ENCODE results near the gene CDC42SE1.

Gene CDC42SE1

DNA sequence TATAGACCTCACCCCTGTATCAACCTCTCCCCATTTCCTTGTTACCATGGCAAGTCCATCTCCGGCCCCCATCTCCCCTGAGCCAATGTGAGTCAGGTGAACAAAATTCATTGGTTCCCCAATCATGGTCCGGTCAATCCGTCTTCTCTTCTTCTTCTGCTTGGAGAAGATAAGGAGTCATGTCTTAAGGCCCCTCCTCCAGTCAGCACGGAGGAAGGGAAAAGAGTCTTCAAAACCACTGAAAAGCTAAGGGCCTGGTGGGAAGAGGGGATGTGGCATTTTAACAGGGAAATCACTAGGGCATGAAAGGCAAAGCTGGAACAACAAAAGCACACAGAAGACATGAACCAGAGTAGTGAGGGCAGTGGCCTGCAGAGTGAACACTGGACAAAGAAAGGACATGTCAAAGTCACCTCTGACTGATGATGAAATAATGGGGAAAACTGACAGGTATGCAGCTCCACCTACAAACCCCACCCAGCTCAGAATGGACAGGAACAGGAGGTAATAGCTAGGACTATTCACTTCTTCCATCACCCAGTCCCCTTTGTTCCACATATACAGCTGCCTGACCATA, 4.4 kb downstream of the CDC42SE1 start:
- TF ChIP-seq FOXM1 (IDR thresholded peaks at IDR 0.05; ENCODE audit: borderline replicate concordance, low read depth), result no peak
- no peak for TF ChIP-seq TEAD4 (IDR thresholded peaks at IDR 0.05)
- no peak for TF ChIP-seq YY1 (IDR thresholded peaks at IDR 0.05; ENCODE audit: low read depth)
- no peak for TF ChIP-seq EGR1 (IDR thresholded peaks at IDR 0.05)
- no peak for TF ChIP-seq TCF12 (IDR thresholded peaks at IDR 0.05; ENCODE audit: low read depth)
- TF ChIP-seq, protein P1, sequence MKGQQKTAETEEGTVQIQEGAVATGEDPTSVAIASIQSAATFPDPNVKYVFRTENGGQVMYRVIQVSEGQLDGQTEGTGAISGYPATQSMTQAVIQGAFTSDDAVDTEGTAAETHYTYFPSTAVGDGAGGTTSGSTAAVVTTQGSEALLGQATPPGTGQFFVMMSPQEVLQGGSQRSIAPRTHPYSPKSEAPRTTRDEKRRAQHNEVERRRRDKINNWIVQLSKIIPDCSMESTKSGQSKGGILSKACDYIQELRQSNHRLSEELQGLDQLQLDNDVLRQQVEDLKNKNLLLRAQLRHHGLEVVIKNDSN (IDR thresholded peaks at IDR 0.05), result no peak
- TF ChIP-seq, protein P2, sequence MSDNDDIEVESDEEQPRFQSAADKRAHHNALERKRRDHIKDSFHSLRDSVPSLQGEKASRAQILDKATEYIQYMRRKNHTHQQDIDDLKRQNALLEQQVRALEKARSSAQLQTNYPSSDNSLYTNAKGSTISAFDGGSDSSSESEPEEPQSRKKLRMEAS (IDR thresholded peaks at IDR 0.05), result no peak
- no peak for TF ChIP-seq RAD21 (IDR thresholded peaks at IDR 0.05; ENCODE audit: low read depth)
- TF ChIP-seq EP300 (IDR thresholded peaks at IDR 0.05; ENCODE audit: borderline replicate concordance), result no peak
- TF ChIP-seq NFIC (IDR thresholded peaks at IDR 0.05), result no peak
- TF ChIP-seq ZBTB7A (IDR thresholded peaks at IDR 0.05; ENCODE audit: low read depth), result no peak
- TF ChIP-seq, protein P3, sequence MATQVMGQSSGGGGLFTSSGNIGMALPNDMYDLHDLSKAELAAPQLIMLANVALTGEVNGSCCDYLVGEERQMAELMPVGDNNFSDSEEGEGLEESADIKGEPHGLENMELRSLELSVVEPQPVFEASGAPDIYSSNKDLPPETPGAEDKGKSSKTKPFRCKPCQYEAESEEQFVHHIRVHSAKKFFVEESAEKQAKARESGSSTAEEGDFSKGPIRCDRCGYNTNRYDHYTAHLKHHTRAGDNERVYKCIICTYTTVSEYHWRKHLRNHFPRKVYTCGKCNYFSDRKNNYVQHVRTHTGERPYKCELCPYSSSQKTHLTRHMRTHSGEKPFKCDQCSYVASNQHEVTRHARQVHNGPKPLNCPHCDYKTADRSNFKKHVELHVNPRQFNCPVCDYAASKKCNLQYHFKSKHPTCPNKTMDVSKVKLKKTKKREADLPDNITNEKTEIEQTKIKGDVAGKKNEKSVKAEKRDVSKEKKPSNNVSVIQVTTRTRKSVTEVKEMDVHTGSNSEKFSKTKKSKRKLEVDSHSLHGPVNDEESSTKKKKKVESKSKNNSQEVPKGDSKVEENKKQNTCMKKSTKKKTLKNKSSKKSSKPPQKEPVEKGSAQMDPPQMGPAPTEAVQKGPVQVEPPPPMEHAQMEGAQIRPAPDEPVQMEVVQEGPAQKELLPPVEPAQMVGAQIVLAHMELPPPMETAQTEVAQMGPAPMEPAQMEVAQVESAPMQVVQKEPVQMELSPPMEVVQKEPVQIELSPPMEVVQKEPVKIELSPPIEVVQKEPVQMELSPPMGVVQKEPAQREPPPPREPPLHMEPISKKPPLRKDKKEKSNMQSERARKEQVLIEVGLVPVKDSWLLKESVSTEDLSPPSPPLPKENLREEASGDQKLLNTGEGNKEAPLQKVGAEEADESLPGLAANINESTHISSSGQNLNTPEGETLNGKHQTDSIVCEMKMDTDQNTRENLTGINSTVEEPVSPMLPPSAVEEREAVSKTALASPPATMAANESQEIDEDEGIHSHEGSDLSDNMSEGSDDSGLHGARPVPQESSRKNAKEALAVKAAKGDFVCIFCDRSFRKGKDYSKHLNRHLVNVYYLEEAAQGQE (IDR thresholded peaks at IDR 0.05; ENCODE audit: low read depth), result no peak
- TF ChIP-seq CREB1 (IDR thresholded peaks at IDR 0.05; ENCODE audit: low read depth), result no peak

DNA sequence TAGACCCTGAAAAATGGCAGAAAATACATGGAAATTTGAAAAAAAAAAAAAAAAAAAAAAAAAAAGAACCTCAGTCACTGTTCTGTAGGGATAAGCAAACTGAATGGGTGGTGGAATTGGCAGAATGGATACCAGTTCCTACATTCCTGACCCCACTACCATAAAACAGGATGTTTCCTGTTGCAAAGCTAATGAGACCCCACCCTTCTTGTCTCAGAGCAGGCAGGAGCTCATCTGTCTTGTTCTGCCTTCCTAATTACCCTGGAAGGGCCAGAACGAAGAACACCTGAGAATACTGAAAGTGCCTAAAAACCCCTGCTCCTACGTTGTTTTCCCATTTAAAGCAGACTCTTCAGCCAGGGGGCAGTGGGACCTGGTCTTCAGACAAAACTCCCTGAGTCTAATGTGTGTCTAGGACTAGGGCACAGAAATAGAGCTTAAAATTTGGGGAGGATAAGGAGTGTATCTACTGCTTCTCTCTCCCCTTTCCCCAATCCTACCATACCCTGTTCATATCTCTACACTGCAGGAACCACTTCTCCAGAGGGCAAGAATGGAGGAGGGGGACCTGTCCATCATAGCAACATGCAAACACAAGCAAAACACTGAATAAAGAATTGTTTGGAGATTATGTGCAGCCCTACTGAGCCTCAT, 7.9 kb downstream of the CDC42SE1 start:
- TF ChIP-seq, protein P3 (IDR thresholded peaks at IDR 0.05; ENCODE audit: low read depth), result no peak
- TF ChIP-seq, protein P1 (IDR thresholded peaks at IDR 0.05), result no peak
- TF ChIP-seq CREB1 (IDR thresholded peaks at IDR 0.05; ENCODE audit: low read depth) (no peak), NFIC (IDR thresholded peaks at IDR 0.05) (no peak)
- TF ChIP-seq, protein P2 (IDR thresholded peaks at IDR 0.05), result no peak

DNA sequence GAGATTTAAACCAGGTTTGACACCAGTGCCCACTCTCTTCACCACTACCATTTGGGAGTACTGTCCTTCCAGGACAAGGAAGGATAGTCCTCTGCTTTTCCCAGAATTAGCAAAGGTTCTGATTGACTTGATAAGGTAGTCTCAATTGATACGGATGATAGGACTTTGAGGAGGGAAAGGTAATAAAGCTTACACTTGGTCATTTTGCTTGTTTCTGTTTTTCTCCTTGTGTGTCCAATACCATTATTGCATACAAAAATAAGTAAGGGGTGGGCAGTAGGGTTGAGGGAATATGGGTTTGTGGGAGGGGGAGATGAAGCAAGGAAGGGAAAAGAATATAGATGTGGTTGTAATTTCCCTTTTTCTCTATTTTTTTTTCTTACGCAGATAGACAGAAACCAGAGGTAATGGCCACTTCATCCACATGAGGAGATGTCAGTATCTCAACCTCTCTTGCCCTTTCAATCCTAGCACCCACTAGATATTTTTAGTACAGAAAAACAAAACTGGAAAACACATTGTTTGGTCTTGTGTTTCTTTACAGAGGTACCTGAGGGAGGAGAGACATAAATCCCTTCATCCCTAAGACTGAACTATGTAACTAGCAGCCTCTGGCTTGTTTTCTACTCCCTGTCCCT, 9.3 kb downstream of the CDC42SE1 start:
- no peak for TF ChIP-seq TCF12 (IDR thresholded peaks at IDR 0.05; ENCODE audit: low read depth)
- no peak for TF ChIP-seq NFIC (IDR thresholded peaks at IDR 0.05)
- no peak for TF ChIP-seq CREB1 (IDR thresholded peaks at IDR 0.05; ENCODE audit: low read depth)
- TF ChIP-seq, protein P2 (IDR thresholded peaks at IDR 0.05), result no peak
- TF ChIP-seq EP300 (IDR thresholded peaks at IDR 0.05; ENCODE audit: borderline replicate concordance), result no peak
- no peak for TF ChIP-seq RAD21 (IDR thresholded peaks at IDR 0.05; ENCODE audit: low read depth)
- TF ChIP-seq ZBTB7A (IDR thresholded peaks at IDR 0.05; ENCODE audit: low read depth), result no peak
- TF ChIP-seq TAF1 (IDR thresholded peaks at IDR 0.05; ENCODE audit: low read depth), result no peak
- no peak for TF ChIP-seq TEAD4 (IDR thresholded peaks at IDR 0.05)
- TF ChIP-seq, protein P1 (IDR thresholded peaks at IDR 0.05), result no peak
- TF ChIP-seq EGR1 (IDR thresholded peaks at IDR 0.05), result no peak
- no peak for TF ChIP-seq YY1 (IDR thresholded peaks at IDR 0.05; ENCODE audit: low read depth)
- no peak for TF ChIP-seq CEBPB (IDR thresholded peaks at IDR 0.05)
- no peak for TF ChIP-seq FOXM1 (IDR thresholded peaks at IDR 0.05; ENCODE audit: borderline replicate concordance, low read depth)

DNA sequence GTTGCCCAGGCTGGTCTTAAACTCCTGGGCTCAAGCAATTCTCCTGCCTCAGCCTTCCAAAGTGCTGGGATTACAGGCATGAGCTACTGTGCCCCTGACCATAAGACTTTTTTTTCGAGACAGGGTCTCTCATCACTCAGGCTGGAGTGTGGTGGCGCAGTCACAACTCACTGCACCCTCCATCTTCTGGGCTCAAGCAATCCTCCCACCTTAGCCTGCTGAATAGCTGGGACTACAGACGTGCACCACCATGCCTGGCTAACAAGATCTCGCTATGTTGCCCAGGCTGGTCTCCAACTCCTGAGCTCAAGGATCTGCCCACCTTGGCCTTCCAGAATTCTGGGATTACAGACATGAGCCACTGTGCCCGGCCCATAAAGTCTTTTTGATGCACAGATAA, 10.0 kb downstream of the CDC42SE1 start:
- TF ChIP-seq EGR1 (IDR thresholded peaks at IDR 0.05), result no peak
- TF ChIP-seq FOXM1 (IDR thresholded peaks at IDR 0.05; ENCODE audit: borderline replicate concordance, low read depth), result no peak
- TF ChIP-seq, protein P2 (IDR thresholded peaks at IDR 0.05), result no peak
- TF ChIP-seq NFIC (IDR thresholded peaks at IDR 0.05), result no peak
- no peak for TF ChIP-seq TEAD4 (IDR thresholded peaks at IDR 0.05)
- TF ChIP-seq TCF12 (IDR thresholded peaks at IDR 0.05; ENCODE audit: low read depth), result no peak
- no peak for TF ChIP-seq CREB1 (IDR thresholded peaks at IDR 0.05; ENCODE audit: low read depth)
- TF ChIP-seq, protein P1 (IDR thresholded peaks at IDR 0.05), result no peak
- TF ChIP-seq TAF1 (IDR thresholded peaks at IDR 0.05; ENCODE audit: low read depth), result no peak
- no peak for TF ChIP-seq CEBPB (IDR thresholded peaks at IDR 0.05)
- TF ChIP-seq YY1 (IDR thresholded peaks at IDR 0.05; ENCODE audit: low read depth), result no peak
- TF ChIP-seq EP300 (IDR thresholded peaks at IDR 0.05; ENCODE audit: borderline replicate concordance), result no peak
- TF ChIP-seq ZBTB7A (IDR thresholded peaks at IDR 0.05; ENCODE audit: low read depth), result no peak
- no peak for TF ChIP-seq RAD21 (IDR thresholded peaks at IDR 0.05; ENCODE audit: low read depth)
- TF ChIP-seq, protein P3 (IDR thresholded peaks at IDR 0.05; ENCODE audit: low read depth), result no peak
